GM23338 (cell line): ENCODE results near the gene CCDC57. TPM values are rescaled to one million over a fixed set of nuclear protein-coding genes. Genes with fewer than 3 reads are reported as not detected.

Experiments
- ATAC-seq: fragments of 200-7000 bp; cut with Tn5 transposase; 3 replicates; pipeline ENCODE4 v1.9.1; 2020
- DNase-seq: peaks from one replicate; pipeline ENCODE4 v3.0.0-alpha.2; 2015; ENCODE audit warnings: low spot score
- H2AFZ ChIP-seq: fragments of 200-600 bp; sonication (generic); 2 replicates; pipeline ENCODE4 v1.8.0; 2016; ENCODE audit warnings: antibody characterized with exemption, mild to moderate bottlenecking, moderate library complexity
- H3F3A ChIP-seq: fragments of 200-600 bp; sonication (generic); replicated peaks from 2 replicates; pipeline ENCODE4 v1.8.0; 2017; ENCODE audit warnings: antibody characterized with exemption, mixed run types, low read depth
- H3K27ac ChIP-seq: fragments of 200-600 bp; sonication (generic); 2 replicates; pipeline ENCODE4 v1.6.1; 2016; ENCODE audit warnings: low read depth
- H3K27me3 ChIP-seq: fragments of 200-600 bp; sonication (generic); 2 replicates; pipeline ENCODE4 v1.8.0; 2016; ENCODE audit warnings: mild to moderate bottlenecking, mixed run types, moderate library complexity; ENCODE audit not compliant: insufficient read depth
- H3K36me3 ChIP-seq: fragments of 200-600 bp; sonication (generic); 2 replicates; pipeline ENCODE4 v1.8.0; 2016; ENCODE audit warnings: mild to moderate bottlenecking; ENCODE audit not compliant: insufficient read depth
- H3K4me1 ChIP-seq: fragments of 200-600 bp; sonication (generic); 2 replicates; pipeline ENCODE4 v1.8.0; 2016; ENCODE audit warnings: mild to moderate bottlenecking, moderate library complexity; ENCODE audit not compliant: insufficient read depth
- H3K4me2 ChIP-seq: fragments of 200-600 bp; sonication (generic); 2 replicates; pipeline ENCODE4 v1.7.1; 2017; ENCODE audit warnings: mixed run types
- H3K4me3 ChIP-seq: fragments of 200-600 bp; sonication (generic); 2 replicates; pipeline ENCODE4 v1.6.1; 2016; ENCODE audit warnings: mixed run types
- H3K79me2 ChIP-seq: fragments of 200-600 bp; sonication (generic); replicated peaks from 2 replicates; pipeline ENCODE4 v1.8.0; 2017; ENCODE audit warnings: mild to moderate bottlenecking; ENCODE audit not compliant: insufficient read depth
- H3K9me2 ChIP-seq: fragments of 200-600 bp; sonication (generic); 2 replicates; pipeline ENCODE4 v1.8.0; 2017; ENCODE audit not compliant: insufficient read depth
- H4K20me1 ChIP-seq: fragments of 200-600 bp; sonication (generic); replicated peaks from 2 replicates; pipeline ENCODE4 v1.8.0; 2017; ENCODE audit warnings: mild to moderate bottlenecking; ENCODE audit not compliant: insufficient read depth
- H3K27ac Mint-ChIP-seq: 2 replicates; pipeline ENCODE4 v1.8.0; 2020; ENCODE audit warnings: inconsistent platforms, mild to moderate bottlenecking, moderate library complexity, mixed read lengths
- H3K27me3 Mint-ChIP-seq: 3 replicates; pipeline ENCODE4 v1.8.0; 2022; ENCODE audit warnings: low read depth, mild to moderate bottlenecking, moderate library complexity, mixed read lengths, inconsistent platforms; ENCODE audit not compliant: insufficient read depth, poor library complexity
- H3K36me3 Mint-ChIP-seq: 3 replicates; pipeline ENCODE4 v1.8.0; 2021; ENCODE audit warnings: low read depth, mild to moderate bottlenecking, inconsistent platforms, moderate library complexity, mixed read lengths
- H3K4me1 Mint-ChIP-seq: 3 replicates; pipeline ENCODE4 v1.8.0; 2020; ENCODE audit warnings: mild to moderate bottlenecking, inconsistent platforms, mixed read lengths
- H3K4me3 Mint-ChIP-seq: 3 replicates; pipeline ENCODE4 v1.8.0; 2021; ENCODE audit warnings: moderate library complexity, mild to moderate bottlenecking, inconsistent platforms, mixed read lengths
- H3K9me3 Mint-ChIP-seq: 3 replicates; pipeline ENCODE4 v1.8.0; 2020; ENCODE audit warnings: moderate library complexity, mild to moderate bottlenecking, inconsistent platforms, mixed read lengths
- CREB1 ChIP-seq: fragments of 250-450 bp; sonication (Bioruptor Pico); IDR thresholded peaks from 2 replicates; pipeline ENCODE4 v1.5.0; 2020; ENCODE audit warnings: low read depth, mild to moderate bottlenecking, moderate library complexity
- CTCF ChIP-seq, 2 experiments: fragments of 200-600 bp in 1 of 2; sonication (generic) in 1 of 2; conservative IDR thresholded peaks; 2 replicates each; pipeline versions ENCODE4 v1.5.1 to v1.6.1; 2016 to 2017; ENCODE audit warnings: antibody characterized with exemption in 2 of 2, low read depth in 2 of 2, mild to moderate bottlenecking in 2 of 2, moderate library complexity in 1 of 2
- ETS1 ChIP-seq: IDR thresholded peaks from 2 replicates; pipeline ENCODE4 v1.6.1; 2016; ENCODE audit warnings: antibody characterized with exemption
- EZH2 ChIP-seq: fragments of 200-600 bp; sonication (generic); IDR thresholded peaks from one replicate; pipeline ENCODE4 v1.8.0; 2017; ENCODE audit warnings: antibody characterized with exemption, mild to moderate bottlenecking, low read depth; ENCODE audit not compliant: unreplicated experiment
- EZH2phosphoT487 ChIP-seq: fragments of 200-600 bp; sonication (generic); IDR thresholded peaks from one replicate; pipeline ENCODE4 v1.8.1; 2018; ENCODE audit warnings: antibody characterized with exemption; ENCODE audit not compliant: unreplicated experiment
- JUNB ChIP-seq: IDR thresholded peaks from one replicate; pipeline ENCODE4 v1.6.1; 2016; ENCODE audit warnings: antibody characterized with exemption; ENCODE audit not compliant: unreplicated experiment
- NANOG ChIP-seq: IDR thresholded peaks from 2 replicates; pipeline ENCODE4 v1.6.1; 2016; ENCODE audit warnings: antibody characterized with exemption, borderline replicate concordance
- POLR2AphosphoS5 ChIP-seq: IDR thresholded peaks from 2 replicates; pipeline ENCODE4 v1.6.1; 2016; ENCODE audit warnings: antibody characterized with exemption, low read depth
- REST ChIP-seq: IDR thresholded peaks from one replicate; pipeline ENCODE4 v1.6.1; 2018; ENCODE audit warnings: antibody characterized with exemption; ENCODE audit not compliant: unreplicated experiment
- ZNF331 ChIP-seq: fragments of 250-450 bp; sonication (Bioruptor Pico); IDR thresholded peaks from 2 replicates; pipeline ENCODE4 v1.5.0; 2020; ENCODE audit warnings: low read depth, mild to moderate bottlenecking, moderate library complexity
- ZNF462 ChIP-seq: fragments of 250-450 bp; sonication (Bioruptor Pico); IDR thresholded peaks from 2 replicates; pipeline ENCODE4 v1.5.0; 2020; ENCODE audit warnings: mild to moderate bottlenecking, moderate library complexity
- polyA plus RNA-seq: library from polyadenylated mRNA; unstranded; fragments of >200 nt; fragmentation: Nextera tagmentation; extraction: Ambion mirVana; gene quantifications from 2 replicates; pipeline ENCODE4 v1.2.1, GENCODE V29; 2016
- total RNA-seq: library from RNA; depleted of rRNA; stranded (reverse); fragments of >200 nt; shearing (Covaris generic); gene quantifications from 2 replicates; pipeline ENCODE4 v1.2.3, GENCODE V29; 2014

Gene CCDC57
- total and polyA plus RNA-seq, 2 experiments from 2014 or later = 7.0 to 16.3 TPM

- Histone ChIP-seq H3K9me2 (no peaks in the 10 kb centered on the region), H3K79me2 (no peaks in the 10 kb centered on the region), H4K20me1 (0 out of 2 replicates have a peak, but pooled peaks cover 2% of the 10 kb centered on the region), H3K4me2 (no peak overlapping the region), H3K27me3 (no peaks in the 10 kb centered on the region), H3F3A (no peaks in the 10 kb centered on the region), H3K4me3 (no peak overlapping the region), H3K36me3 (no peaks in the 10 kb centered on the region), H2AFZ (no peak overlapping the region), H3K27ac (no peak overlapping the region), H3K4me1 (no peaks in the 10 kb centered on the region)
- DNase-seq (no peak), ATAC-seq (no peak)
- Mint-ChIP-seq H3K36me3 (peaks cover 6% of the 10 kb centered on the region; the same call in 1 of the 3 replicates), H3K4me1 (no peaks in the 10 kb centered on the region), H3K9me3 (no peaks in the 10 kb centered on the region), H3K4me3 (no peak overlapping the region), H3K27me3 (peaks cover 1% of the 10 kb centered on the region), H3K27ac (no peak overlapping the region)
- TF ChIP-seq EZH2 (no peak), ZNF331 (no peak), POLR2AphosphoS5 (no peak), ETS1 (no peak), CTCF (conservative IDR thresholded peaks at IDR 0.05; ENCODE audit: low read depth in 2 of 2) (no peak), JUNB (no peak), ZNF462 (CRISPR knock-in tag) (no peak), EZH2phosphoT487 (no peak), NANOG (no peak), CREB1 (CRISPR knock-in tag) (no peak), REST (no peak)
Observed at GRCh38 chr17:82200743-82201497, 11.7 kb downstream of the CCDC57 start.
